SU-DHL-6 (cell line): ENCODE data around the gene MASP1.

Source experiments
- EZH2phosphoT487 ChIP-seq: fragments of 200-600 bp; sonication (generic), shearing (Covaris generic); conservative IDR thresholded peaks from 2 replicates; pipeline ENCODE4 v1.6.1; 2018; ENCODE audit warnings: mild to moderate bottlenecking, antibody characterized with exemption, low read length, moderate library complexity, mixed read lengths
- TF ChIP-seq, protein P1 (sequence below): fragments of 200-600 bp; sonication (generic); IDR thresholded peaks from one replicate; pipeline ENCODE4 v1.5.1; 2017; ENCODE audit warnings: antibody characterized with exemption, mild to moderate bottlenecking, low read length, moderate library complexity; ENCODE audit not compliant: insufficient read depth, poor library complexity, severe bottlenecking

DNA sequence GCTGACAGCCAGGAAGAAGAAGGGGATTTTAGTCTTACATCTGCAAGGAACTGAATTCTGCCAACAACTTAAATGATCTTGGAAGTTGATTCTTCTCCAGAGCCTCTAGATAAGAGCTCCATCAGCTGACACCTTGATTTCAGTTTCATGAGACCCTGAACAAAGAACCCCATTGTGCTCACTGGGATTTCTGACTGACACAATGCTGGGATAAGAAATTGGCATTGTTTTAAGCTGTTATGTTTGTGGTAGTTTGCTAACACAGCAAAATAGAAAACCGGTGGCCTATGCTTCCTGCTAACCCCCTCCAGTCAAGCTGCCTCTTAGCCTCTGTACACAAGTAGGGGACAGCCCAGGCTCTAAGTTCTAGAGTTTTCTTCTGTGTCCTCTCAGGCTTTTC, 36.2 kb downstream of the MASP1 start:
- TF ChIP-seq, protein P1, sequence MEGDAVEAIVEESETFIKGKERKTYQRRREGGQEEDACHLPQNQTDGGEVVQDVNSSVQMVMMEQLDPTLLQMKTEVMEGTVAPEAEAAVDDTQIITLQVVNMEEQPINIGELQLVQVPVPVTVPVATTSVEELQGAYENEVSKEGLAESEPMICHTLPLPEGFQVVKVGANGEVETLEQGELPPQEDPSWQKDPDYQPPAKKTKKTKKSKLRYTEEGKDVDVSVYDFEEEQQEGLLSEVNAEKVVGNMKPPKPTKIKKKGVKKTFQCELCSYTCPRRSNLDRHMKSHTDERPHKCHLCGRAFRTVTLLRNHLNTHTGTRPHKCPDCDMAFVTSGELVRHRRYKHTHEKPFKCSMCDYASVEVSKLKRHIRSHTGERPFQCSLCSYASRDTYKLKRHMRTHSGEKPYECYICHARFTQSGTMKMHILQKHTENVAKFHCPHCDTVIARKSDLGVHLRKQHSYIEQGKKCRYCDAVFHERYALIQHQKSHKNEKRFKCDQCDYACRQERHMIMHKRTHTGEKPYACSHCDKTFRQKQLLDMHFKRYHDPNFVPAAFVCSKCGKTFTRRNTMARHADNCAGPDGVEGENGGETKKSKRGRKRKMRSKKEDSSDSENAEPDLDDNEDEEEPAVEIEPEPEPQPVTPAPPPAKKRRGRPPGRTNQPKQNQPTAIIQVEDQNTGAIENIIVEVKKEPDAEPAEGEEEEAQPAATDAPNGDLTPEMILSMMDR: no peak
- no peak for TF ChIP-seq EZH2phosphoT487
